SK-N-SH treated with all-trans-retinoic acid at 6 μM for 48 hours (cell line): ENCODE measurements around the gene GPHN.

Experiments used
- ATAC-seq: fragments of 200-7000 bp; cut with Tn5 transposase; 3 replicates; pipeline ENCODE4 v1.9.1; 2020; ENCODE audit warnings: mild to moderate bottlenecking, moderate library complexity
- ARNTL ChIP-seq: fragments of 450-650 bp; formaldehyde crosslinking; IDR thresholded peaks from 2 replicates; pipeline ENCODE4 v1.5.0; 2020; ENCODE audit warnings: low read depth, mild to moderate bottlenecking, moderate library complexity, borderline replicate concordance
- BACH2 ChIP-seq: fragments of 250-450 bp; sonication (Bioruptor Pico); IDR thresholded peaks from 2 replicates; pipeline ENCODE4 v1.9.0; 2021; ENCODE audit warnings: mild to moderate bottlenecking, borderline replicate concordance
- ESRRG ChIP-seq: fragments of 250-450 bp; sonication (Bioruptor Pico); IDR thresholded peaks from 2 replicates; pipeline ENCODE4 v1.6.1; 2021; ENCODE audit warnings: mild to moderate bottlenecking
- GLIS3 ChIP-seq: fragments of 250-450 bp; sonication (Bioruptor Pico); IDR thresholded peaks from 2 replicates; pipeline ENCODE4 v1.5.0; 2020; ENCODE audit warnings: mild to moderate bottlenecking, moderate library complexity
- ISL1 ChIP-seq: fragments of 250-450 bp; sonication (Bioruptor Pico); IDR thresholded peaks from 2 replicates; pipeline ENCODE4 v2.1.2; 2022; ENCODE audit warnings: mild to moderate bottlenecking, moderate library complexity
- OSR1 ChIP-seq: fragments of 250-450 bp; sonication (Bioruptor Pico); IDR thresholded peaks from 2 replicates; pipeline ENCODE4 v1.8.0; 2022; ENCODE audit warnings: moderate library complexity, mild to moderate bottlenecking, inconsistent platforms
- PPARA ChIP-seq: fragments of 250-450 bp; sonication (Bioruptor Pico); IDR thresholded peaks from 2 replicates; pipeline ENCODE4 v1.5.0; 2020; ENCODE audit warnings: mild to moderate bottlenecking, borderline replicate concordance
- RARB ChIP-seq: fragments of 250-450 bp; sonication (Bioruptor Pico); IDR thresholded peaks from 2 replicates; pipeline ENCODE4 v1.8.0; 2021; ENCODE audit warnings: mild to moderate bottlenecking, moderate library complexity
- SNAI2 ChIP-seq: fragments of 250-450 bp; sonication (Bioruptor Pico); IDR thresholded peaks from 2 replicates; pipeline ENCODE4 v1.5.0; 2020; ENCODE audit warnings: mild to moderate bottlenecking, moderate library complexity
- TCF4 ChIP-seq: fragments of 250-450 bp; sonication (Bioruptor Pico); IDR thresholded peaks from 2 replicates; pipeline ENCODE4 v1.8.0; 2021; ENCODE audit warnings: mild to moderate bottlenecking, moderate library complexity, borderline replicate concordance
- TOX ChIP-seq: fragments of 250-450 bp; sonication (Bioruptor Pico); IDR thresholded peaks from 2 replicates; pipeline ENCODE4 v1.8.0; 2021; ENCODE audit warnings: mild to moderate bottlenecking, moderate library complexity, borderline replicate concordance
- ZC3H10 ChIP-seq: fragments of 250-450 bp; sonication (Bioruptor Pico); IDR thresholded peaks from 2 replicates; pipeline ENCODE4 v1.5.1; 2021; ENCODE audit warnings: mild to moderate bottlenecking, moderate library complexity
- ZFP3 ChIP-seq: fragments of 250-450 bp; sonication (Bioruptor Pico); IDR thresholded peaks from 2 replicates; pipeline ENCODE4 v1.5.0; 2020; ENCODE audit warnings: mild to moderate bottlenecking, moderate library complexity
- ZFP30 ChIP-seq: fragments of 450-650 bp; formaldehyde crosslinking; IDR thresholded peaks from 2 replicates; pipeline ENCODE4 v1.5.0; 2022; ENCODE audit warnings: mild to moderate bottlenecking, moderate library complexity
- ZNF70 ChIP-seq: fragments of 450-650 bp; formaldehyde crosslinking; IDR thresholded peaks from 2 replicates; pipeline ENCODE4 v1.5.0; 2020; ENCODE audit warnings: mild to moderate bottlenecking, moderate library complexity
- ZNF8 ChIP-seq: fragments of 450-650 bp; formaldehyde crosslinking; IDR thresholded peaks from 2 replicates; pipeline ENCODE4 v1.5.0; 2020; ENCODE audit warnings: mild to moderate bottlenecking, moderate library complexity
- TF ChIP-seq, protein P1 (sequence below): fragments of 250-450 bp; sonication (Bioruptor Pico); IDR thresholded peaks from 2 replicates; pipeline ENCODE4 v1.5.0; 2020; ENCODE audit warnings: mild to moderate bottlenecking, moderate library complexity
- TF ChIP-seq, protein P2 (sequence below): fragments of 250-450 bp; sonication (Bioruptor Pico); IDR thresholded peaks from 2 replicates; pipeline ENCODE4 v1.8.0; 2021; ENCODE audit warnings: low read depth, mild to moderate bottlenecking, moderate library complexity, borderline replicate concordance
- TF ChIP-seq, protein P3 (sequence below): fragments of 250-450 bp; sonication (Bioruptor Pico); IDR thresholded peaks from 2 replicates; pipeline ENCODE4 v1.8.0; 2020; ENCODE audit warnings: mild to moderate bottlenecking, moderate library complexity, borderline replicate concordance
- TF ChIP-seq, protein P4 (sequence below): fragments of 250-450 bp; sonication (Bioruptor Pico); IDR thresholded peaks from 2 replicates; pipeline ENCODE4 v1.5.1; 2021; ENCODE audit warnings: mild to moderate bottlenecking, moderate library complexity
- TF ChIP-seq, protein P5 (sequence below): fragments of 250-450 bp; sonication (Bioruptor Pico); IDR thresholded peaks from 2 replicates; pipeline ENCODE4 v1.5.1; 2020; ENCODE audit warnings: low read depth, mild to moderate bottlenecking, moderate library complexity

Gene GPHN

DNA sequence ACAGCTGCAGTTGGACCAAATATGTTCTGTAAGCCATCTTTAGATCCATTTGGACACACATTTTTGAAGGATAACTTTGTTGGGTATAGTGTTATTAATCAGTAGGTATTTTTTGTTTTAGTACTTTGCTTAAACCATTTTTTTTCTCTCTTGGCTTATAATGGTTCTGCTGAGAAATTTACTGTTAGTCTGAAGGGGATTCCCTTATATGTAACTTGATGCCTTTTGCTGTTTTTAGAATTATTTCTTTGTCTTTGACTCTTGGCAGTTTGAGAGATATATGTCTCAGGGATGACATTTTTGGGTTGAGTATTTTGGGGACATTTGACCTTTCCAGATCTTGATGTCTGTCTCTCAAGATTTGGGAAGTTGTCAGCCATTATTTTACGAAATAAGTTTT, 169.8 kb downstream of the GPHN start:
- TF ChIP-seq, protein P1, sequence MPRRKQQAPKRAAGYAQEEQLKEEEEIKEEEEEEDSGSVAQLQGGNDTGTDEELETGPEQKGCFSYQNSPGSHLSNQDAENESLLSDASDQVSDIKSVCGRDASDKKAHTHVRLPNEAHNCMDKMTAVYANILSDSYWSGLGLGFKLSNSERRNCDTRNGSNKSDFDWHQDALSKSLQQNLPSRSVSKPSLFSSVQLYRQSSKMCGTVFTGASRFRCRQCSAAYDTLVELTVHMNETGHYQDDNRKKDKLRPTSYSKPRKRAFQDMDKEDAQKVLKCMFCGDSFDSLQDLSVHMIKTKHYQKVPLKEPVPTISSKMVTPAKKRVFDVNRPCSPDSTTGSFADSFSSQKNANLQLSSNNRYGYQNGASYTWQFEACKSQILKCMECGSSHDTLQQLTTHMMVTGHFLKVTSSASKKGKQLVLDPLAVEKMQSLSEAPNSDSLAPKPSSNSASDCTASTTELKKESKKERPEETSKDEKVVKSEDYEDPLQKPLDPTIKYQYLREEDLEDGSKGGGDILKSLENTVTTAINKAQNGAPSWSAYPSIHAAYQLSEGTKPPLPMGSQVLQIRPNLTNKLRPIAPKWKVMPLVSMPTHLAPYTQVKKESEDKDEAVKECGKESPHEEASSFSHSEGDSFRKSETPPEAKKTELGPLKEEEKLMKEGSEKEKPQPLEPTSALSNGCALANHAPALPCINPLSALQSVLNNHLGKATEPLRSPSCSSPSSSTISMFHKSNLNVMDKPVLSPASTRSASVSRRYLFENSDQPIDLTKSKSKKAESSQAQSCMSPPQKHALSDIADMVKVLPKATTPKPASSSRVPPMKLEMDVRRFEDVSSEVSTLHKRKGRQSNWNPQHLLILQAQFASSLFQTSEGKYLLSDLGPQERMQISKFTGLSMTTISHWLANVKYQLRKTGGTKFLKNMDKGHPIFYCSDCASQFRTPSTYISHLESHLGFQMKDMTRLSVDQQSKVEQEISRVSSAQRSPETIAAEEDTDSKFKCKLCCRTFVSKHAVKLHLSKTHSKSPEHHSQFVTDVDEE (CRISPR knock-in tag) = no peak
- TF ChIP-seq ISL1 (CRISPR knock-in tag) = no peak
- TF ChIP-seq ZFP30 = no peak
- TF ChIP-seq ZC3H10 = no peak
- no peak for TF ChIP-seq TCF4
- no peak for TF ChIP-seq RARB (CRISPR knock-in tag)
- no peak for TF ChIP-seq ZNF70 (CRISPR knock-in tag)
- no peak for TF ChIP-seq ZFP3
- no peak for TF ChIP-seq ZNF8 (CRISPR knock-in tag)
- TF ChIP-seq OSR1 (CRISPR knock-in tag) = no peak
- TF ChIP-seq PPARA (CRISPR knock-in tag) = no peak
- TF ChIP-seq, protein P2, sequence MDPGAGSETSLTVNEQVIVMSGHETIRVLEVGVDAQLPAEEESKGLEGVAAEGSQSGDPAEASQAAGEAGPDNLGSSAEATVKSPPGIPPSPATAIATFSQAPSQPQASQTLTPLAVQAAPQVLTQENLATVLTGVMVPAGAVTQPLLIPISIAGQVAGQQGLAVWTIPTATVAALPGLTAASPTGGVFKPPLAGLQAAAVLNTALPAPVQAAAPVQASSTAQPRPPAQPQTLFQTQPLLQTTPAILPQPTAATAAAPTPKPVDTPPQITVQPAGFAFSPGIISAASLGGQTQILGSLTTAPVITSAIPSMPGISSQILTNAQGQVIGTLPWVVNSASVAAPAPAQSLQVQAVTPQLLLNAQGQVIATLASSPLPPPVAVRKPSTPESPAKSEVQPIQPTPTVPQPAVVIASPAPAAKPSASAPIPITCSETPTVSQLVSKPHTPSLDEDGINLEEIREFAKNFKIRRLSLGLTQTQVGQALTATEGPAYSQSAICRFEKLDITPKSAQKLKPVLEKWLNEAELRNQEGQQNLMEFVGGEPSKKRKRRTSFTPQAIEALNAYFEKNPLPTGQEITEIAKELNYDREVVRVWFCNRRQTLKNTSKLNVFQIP (CRISPR knock-in tag) = no peak
- no peak for TF ChIP-seq ARNTL
- TF ChIP-seq, protein P3, sequence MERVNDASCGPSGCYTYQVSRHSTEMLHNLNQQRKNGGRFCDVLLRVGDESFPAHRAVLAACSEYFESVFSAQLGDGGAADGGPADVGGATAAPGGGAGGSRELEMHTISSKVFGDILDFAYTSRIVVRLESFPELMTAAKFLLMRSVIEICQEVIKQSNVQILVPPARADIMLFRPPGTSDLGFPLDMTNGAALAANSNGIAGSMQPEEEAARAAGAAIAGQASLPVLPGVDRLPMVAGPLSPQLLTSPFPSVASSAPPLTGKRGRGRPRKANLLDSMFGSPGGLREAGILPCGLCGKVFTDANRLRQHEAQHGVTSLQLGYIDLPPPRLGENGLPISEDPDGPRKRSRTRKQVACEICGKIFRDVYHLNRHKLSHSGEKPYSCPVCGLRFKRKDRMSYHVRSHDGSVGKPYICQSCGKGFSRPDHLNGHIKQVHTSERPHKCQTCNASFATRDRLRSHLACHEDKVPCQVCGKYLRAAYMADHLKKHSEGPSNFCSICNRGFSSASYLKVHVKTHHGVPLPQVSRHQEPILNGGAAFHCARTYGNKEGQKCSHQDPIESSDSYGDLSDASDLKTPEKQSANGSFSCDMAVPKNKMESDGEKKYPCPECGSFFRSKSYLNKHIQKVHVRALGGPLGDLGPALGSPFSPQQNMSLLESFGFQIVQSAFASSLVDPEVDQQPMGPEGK (CRISPR knock-in tag) = no peak
- TF ChIP-seq, protein P4, sequence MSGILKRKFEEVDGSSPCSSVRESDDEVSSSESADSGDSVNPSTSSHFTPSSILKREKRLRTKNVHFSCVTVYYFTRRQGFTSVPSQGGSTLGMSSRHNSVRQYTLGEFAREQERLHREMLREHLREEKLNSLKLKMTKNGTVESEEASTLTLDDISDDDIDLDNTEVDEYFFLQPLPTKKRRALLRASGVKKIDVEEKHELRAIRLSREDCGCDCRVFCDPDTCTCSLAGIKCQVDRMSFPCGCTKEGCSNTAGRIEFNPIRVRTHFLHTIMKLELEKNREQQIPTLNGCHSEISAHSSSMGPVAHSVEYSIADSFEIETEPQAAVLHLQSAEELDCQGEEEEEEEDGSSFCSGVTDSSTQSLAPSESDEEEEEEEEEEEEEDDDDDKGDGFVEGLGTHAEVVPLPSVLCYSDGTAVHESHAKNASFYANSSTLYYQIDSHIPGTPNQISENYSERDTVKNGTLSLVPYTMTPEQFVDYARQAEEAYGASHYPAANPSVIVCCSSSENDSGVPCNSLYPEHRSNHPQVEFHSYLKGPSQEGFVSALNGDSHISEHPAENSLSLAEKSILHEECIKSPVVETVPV (CRISPR knock-in tag) = no peak

DNA sequence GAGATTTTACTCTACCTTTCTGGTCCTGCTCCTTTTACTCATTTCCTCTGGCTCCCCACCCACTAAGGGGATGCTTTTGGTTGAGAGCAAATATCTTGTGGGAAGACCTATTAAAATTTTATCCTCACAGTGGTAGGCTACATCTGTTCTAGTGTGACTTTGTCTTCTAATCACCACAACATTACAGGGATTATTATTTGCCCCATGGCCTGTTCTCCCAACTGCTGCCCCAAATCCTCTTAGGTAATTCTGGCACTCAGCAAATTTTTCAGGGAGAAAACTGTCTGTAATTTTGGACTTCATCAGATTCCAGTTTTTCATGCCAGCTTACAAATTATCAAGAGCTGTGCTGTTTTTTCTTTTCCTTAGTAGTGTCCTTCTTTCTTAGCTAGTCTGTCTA, 172.3 kb downstream of the GPHN start:
- no peak for ATAC-seq
- TF ChIP-seq GLIS3 (CRISPR knock-in tag) (no peak), ISL1 (CRISPR knock-in tag) (no peak), PPARA (CRISPR knock-in tag) (no peak), OSR1 (CRISPR knock-in tag) (no peak), ZNF70 (CRISPR knock-in tag) (no peak), ARNTL (no peak), BACH2 (no peak), RARB (CRISPR knock-in tag) (no peak), TCF4 (no peak), ESRRG (CRISPR knock-in tag) (no peak), ZFP3 (no peak), ZFP30 (no peak), SNAI2 (CRISPR knock-in tag) (no peak), TOX (CRISPR knock-in tag) (no peak)
- TF ChIP-seq, protein P2 (CRISPR knock-in tag) = no peak
- TF ChIP-seq, protein P5, sequence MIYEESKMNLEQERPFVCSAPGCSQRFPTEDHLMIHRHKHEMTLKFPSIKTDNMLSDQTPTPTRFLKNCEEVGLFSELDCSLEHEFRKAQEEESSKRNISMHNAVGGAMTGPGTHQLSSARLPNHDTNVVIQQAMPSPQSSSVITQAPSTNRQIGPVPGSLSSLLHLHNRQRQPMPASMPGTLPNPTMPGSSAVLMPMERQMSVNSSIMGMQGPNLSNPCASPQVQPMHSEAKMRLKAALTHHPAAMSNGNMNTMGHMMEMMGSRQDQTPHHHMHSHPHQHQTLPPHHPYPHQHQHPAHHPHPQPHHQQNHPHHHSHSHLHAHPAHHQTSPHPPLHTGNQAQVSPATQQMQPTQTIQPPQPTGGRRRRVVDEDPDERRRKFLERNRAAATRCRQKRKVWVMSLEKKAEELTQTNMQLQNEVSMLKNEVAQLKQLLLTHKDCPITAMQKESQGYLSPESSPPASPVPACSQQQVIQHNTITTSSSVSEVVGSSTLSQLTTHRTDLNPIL (CRISPR knock-in tag) = no peak
- TF ChIP-seq, protein P4 (CRISPR knock-in tag) = no peak
- TF ChIP-seq, protein P1 (CRISPR knock-in tag) = no peak

More for the DNA sequence above, 169.8 kb downstream of the GPHN start:
- ATAC-seq = no peak
